ENCODE measurements around the gene ARFGAP2. TPM values are rescaled to one million over a fixed set of nuclear protein-coding genes. Genes with fewer than 3 reads are reported as not detected.

Gene ARFGAP2
- total RNA-seq, 1 experiment from 2014 or later, result 73.5 TPM

DNA sequence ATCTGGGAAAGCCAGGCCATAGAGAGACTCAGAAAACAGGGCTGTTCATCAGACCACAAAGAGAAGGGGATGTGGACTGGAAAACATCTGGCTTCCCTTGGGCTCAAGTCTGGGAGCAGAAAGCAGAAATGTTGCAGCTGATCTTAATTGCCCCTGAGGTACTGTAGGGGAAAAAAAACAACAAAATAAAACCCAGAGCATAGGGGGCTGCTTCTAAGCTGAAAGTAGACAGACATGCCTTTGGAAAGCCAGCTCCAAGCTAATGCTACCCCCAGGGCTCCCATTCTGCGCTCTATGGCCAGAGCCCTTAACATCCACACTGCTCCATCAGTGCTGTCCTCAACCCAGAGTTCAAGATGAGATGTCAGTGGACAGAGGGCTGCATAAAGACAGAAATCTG, 11.6 kb upstream of the ARFGAP2 start:
- H2AFZ ChIP-seq (ENCODE audit: low read depth, low read length, poor library complexity, severe bottlenecking), result no peak overlapping the region
- BruUV-seq (replicated peaks), result no TSS peak
- no peaks in the 10 kb centered on the region for H3K9me2 ChIP-seq (ENCODE audit: insufficient read depth)
- no peaks in the 10 kb centered on the region for H3K36me3 ChIP-seq (ENCODE audit: control insufficient read depth in 1 of 2, insufficient read depth in 2 of 2, low read length in 2 of 2)
- H3K27ac ChIP-seq (ENCODE audit: low read depth, low read length), result no peak overlapping the region
- ChIA-PET CTCF (interaction anchor here (1.5 kb wide), 1 partner anchor 186 kb away, joined by 3 read pairs; no protein-coding TSS in a partner anchor), POLR2A (interaction anchor here (3.8 kb wide), 1 partner anchor 27 kb away, joined by 29 read pairs; the partner anchor contains the start of gene DDB2), RAD21 (ENCODE audit: low non-redundant PET in 1 of 2, low total read pairs in 2 of 2, uncharacterized antibody in 2 of 2, unreplicated experiment in 2 of 2) (no interaction called here)
- ATAC-seq, result no peak
- H3K79me2 ChIP-seq (ENCODE audit: insufficient read depth, low read length), result peaks cover 23% of the 10 kb centered on the region
- intact Hi-C loops (cut with micrococcal nuclease), result no loop called here
- no peak for DNase-seq (ENCODE audit: low read depth, low spot score)
- TF ChIP-seq, protein P1, sequence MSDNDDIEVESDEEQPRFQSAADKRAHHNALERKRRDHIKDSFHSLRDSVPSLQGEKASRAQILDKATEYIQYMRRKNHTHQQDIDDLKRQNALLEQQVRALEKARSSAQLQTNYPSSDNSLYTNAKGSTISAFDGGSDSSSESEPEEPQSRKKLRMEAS (IDR thresholded peaks at IDR 0.05), result no peak
- TF ChIP-seq POLR2AphosphoS5 (IDR thresholded peaks at IDR 0.05; ENCODE audit: low read depth, low read length) (no peak), YY1 (IDR thresholded peaks at IDR 0.05; ENCODE audit: extremely low read depth, insufficient replicate concordance, low read depth, low read length) (no peak), ZNF274 (IDR thresholded peaks at IDR 0.05; ENCODE audit: low read depth, low read length) (no peak), CBX3 (IDR thresholded peaks at IDR 0.05; ENCODE audit: low read depth) (no peak), SP1 (IDR thresholded peaks at IDR 0.05; ENCODE audit: low read depth) (no peak), SRF (IDR thresholded peaks at IDR 0.05; ENCODE audit: low read depth) (no peak), POLR2A (IDR thresholded peaks at IDR 0.05; ENCODE audit: borderline replicate concordance, extremely low read depth, insufficient read depth, insufficient read length) (no peak)
- TF ChIP-seq, protein P2, sequence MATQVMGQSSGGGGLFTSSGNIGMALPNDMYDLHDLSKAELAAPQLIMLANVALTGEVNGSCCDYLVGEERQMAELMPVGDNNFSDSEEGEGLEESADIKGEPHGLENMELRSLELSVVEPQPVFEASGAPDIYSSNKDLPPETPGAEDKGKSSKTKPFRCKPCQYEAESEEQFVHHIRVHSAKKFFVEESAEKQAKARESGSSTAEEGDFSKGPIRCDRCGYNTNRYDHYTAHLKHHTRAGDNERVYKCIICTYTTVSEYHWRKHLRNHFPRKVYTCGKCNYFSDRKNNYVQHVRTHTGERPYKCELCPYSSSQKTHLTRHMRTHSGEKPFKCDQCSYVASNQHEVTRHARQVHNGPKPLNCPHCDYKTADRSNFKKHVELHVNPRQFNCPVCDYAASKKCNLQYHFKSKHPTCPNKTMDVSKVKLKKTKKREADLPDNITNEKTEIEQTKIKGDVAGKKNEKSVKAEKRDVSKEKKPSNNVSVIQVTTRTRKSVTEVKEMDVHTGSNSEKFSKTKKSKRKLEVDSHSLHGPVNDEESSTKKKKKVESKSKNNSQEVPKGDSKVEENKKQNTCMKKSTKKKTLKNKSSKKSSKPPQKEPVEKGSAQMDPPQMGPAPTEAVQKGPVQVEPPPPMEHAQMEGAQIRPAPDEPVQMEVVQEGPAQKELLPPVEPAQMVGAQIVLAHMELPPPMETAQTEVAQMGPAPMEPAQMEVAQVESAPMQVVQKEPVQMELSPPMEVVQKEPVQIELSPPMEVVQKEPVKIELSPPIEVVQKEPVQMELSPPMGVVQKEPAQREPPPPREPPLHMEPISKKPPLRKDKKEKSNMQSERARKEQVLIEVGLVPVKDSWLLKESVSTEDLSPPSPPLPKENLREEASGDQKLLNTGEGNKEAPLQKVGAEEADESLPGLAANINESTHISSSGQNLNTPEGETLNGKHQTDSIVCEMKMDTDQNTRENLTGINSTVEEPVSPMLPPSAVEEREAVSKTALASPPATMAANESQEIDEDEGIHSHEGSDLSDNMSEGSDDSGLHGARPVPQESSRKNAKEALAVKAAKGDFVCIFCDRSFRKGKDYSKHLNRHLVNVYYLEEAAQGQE (IDR thresholded peaks at IDR 0.05; ENCODE audit: low read depth), result no peak
- H3K4me1 ChIP-seq (ENCODE audit: control insufficient read depth in 1 of 2, insufficient read depth in 2 of 2, low read length in 2 of 2), result peaks cover 18 to 45% of the 10 kb centered on the region in 2 experiments
- no peaks in the 10 kb centered on the region for H4K20me1 ChIP-seq (ENCODE audit: insufficient read depth)
- H3K9ac ChIP-seq (ENCODE audit: low read length), result no peak overlapping the region
- H3K4me2 ChIP-seq (ENCODE audit: low read length), result peak overlapping the region; percentile 96; the same call in 1 of the 2 replicates
- H3K27me3 ChIP-seq (ENCODE audit: insufficient read depth, low read length), result no peaks in the 10 kb centered on the region
- H3K4me3 ChIP-seq (replicated peaks in 1 of 2; ENCODE audit: low read depth in 1 of 2, low read length in 2 of 2), result no peak overlapping the region
- no peaks in the 10 kb centered on the region for H3K9me3 ChIP-seq (ENCODE audit: control insufficient read depth in 1 of 2, insufficient read depth in 1 of 2, low read depth in 1 of 2, low read length in 2 of 2)
